ENCODE measurements around the gene PCBP3. TPM values are rescaled to one million over a fixed set of nuclear protein-coding genes. Genes with fewer than 3 reads are reported as not detected.

The PCBP3 gene
- total RNA-seq, 1 donor = 1.1 TPM

GRCh38 chr21:45859041-45859761, 215.7 kb downstream of the PCBP3 start:
- Histone ChIP-seq H2AFZ (ENCODE audit: low read length) (no peak overlapping the region), H4K20me1 (ENCODE audit: insufficient read depth, low read length) (no peaks in the 10 kb centered on the region), H3K36me3 (ENCODE audit: insufficient read depth, low read length) (no peaks in the 10 kb centered on the region), H3K4me3 (ENCODE audit: insufficient read depth, low read length) (no peak overlapping the region), H3K27ac (ENCODE audit: low read depth, low read length) (no peak overlapping the region), H3K27me3 (ENCODE audit: insufficient read depth, low read length) (peaks cover 2% of the 10 kb centered on the region), H3K79me2 (ENCODE audit: insufficient read depth, low read length) (no peaks in the 10 kb centered on the region), H3K4me1 (ENCODE audit: insufficient read depth, low read length) (peaks cover 2% of the 10 kb centered on the region), H3K4me2 (ENCODE audit: insufficient read depth, low read length) (no peak overlapping the region), H3K9me3 (ENCODE audit: low read depth, low read length) (no peaks in the 10 kb centered on the region)
- no peak for TF ChIP-seq CTCF (IDR thresholded peaks at IDR 0.05; ENCODE audit: extremely low read depth, low read depth, low read length)
- DNase-seq (ENCODE audit: insufficient read length, low spot score, missing footprints) = no peak

GRCh38 chr21:45859762-45860357, 216.3 kb downstream of the PCBP3 start:
- Histone ChIP-seq H4K20me1 (ENCODE audit: insufficient read depth, low read length) (no peaks in the 10 kb centered on the region), H3K9me3 (ENCODE audit: low read depth, low read length) (no peaks in the 10 kb centered on the region), H2AFZ (ENCODE audit: low read length) (no peak overlapping the region), H3K36me3 (ENCODE audit: insufficient read depth, low read length) (no peaks in the 10 kb centered on the region), H3K4me1 (ENCODE audit: insufficient read depth, low read length) (peaks cover 9% of the 10 kb centered on the region), H3K79me2 (ENCODE audit: insufficient read depth, low read length) (no peaks in the 10 kb centered on the region), H3K27me3 (ENCODE audit: insufficient read depth, low read length) (no peaks in the 10 kb centered on the region), H3K4me3 (ENCODE audit: insufficient read depth, low read length) (no peak overlapping the region), H3K4me2 (ENCODE audit: insufficient read depth, low read length) (no peak overlapping the region), H3K27ac (ENCODE audit: low read depth, low read length) (no peak overlapping the region)
- DNase-seq (ENCODE audit: insufficient read length, low spot score, missing footprints) = no peak
- no peak for TF ChIP-seq CTCF (IDR thresholded peaks at IDR 0.05; ENCODE audit: extremely low read depth, low read depth, low read length)

- Histone ChIP-seq H4K20me1 (ENCODE audit: insufficient read depth, low read length) (no peaks in the 10 kb centered on the region), H3K27me3 (ENCODE audit: insufficient read depth, low read length) (no peaks in the 10 kb centered on the region), H2AFZ (ENCODE audit: low read length) (no peak overlapping the region), H3K79me2 (ENCODE audit: insufficient read depth, low read length) (no peaks in the 10 kb centered on the region), H3K4me2 (ENCODE audit: insufficient read depth, low read length) (no peak overlapping the region), H3K27ac (ENCODE audit: low read depth, low read length) (no peak overlapping the region), H3K36me3 (ENCODE audit: insufficient read depth, low read length) (no peaks in the 10 kb centered on the region), H3K4me3 (ENCODE audit: insufficient read depth, low read length) (no peak overlapping the region), H3K9me3 (ENCODE audit: low read depth, low read length) (no peaks in the 10 kb centered on the region), H3K4me1 (ENCODE audit: insufficient read depth, low read length) (peaks cover 16% of the 10 kb centered on the region)
- no peak for TF ChIP-seq CTCF (IDR thresholded peaks at IDR 0.05; ENCODE audit: extremely low read depth, low read depth, low read length)
- no peak for DNase-seq (ENCODE audit: insufficient read length, low spot score, missing footprints)
These were observed 217.1 kb downstream of the PCBP3 start for GRCh38 chr21:45860493-45861155.
